A673 (cell line): ENCODE data around the gene PKP1.

ENCODE experiments used
- EZH2 ChIP-seq: fragments of 200-600 bp; sonication (generic); IDR thresholded peaks from 2 replicates; pipeline ENCODE4 v1.6.1; 2017; ENCODE audit warnings: borderline replicate concordance, low read depth, mild to moderate bottlenecking, mixed read lengths, antibody characterized with exemption, low read length; ENCODE audit not compliant: poor library complexity, severe bottlenecking
- TF ChIP-seq, protein P1 (sequence below): fragments of 300-800, 200-600 bp; sonication (generic); conservative IDR thresholded peaks from 2 replicates; pipeline ENCODE4 v1.5.1; 2017; ENCODE audit warnings: low read depth, mild to moderate bottlenecking, antibody characterized with exemption, low read length, moderate library complexity, mixed read lengths

DNA sequence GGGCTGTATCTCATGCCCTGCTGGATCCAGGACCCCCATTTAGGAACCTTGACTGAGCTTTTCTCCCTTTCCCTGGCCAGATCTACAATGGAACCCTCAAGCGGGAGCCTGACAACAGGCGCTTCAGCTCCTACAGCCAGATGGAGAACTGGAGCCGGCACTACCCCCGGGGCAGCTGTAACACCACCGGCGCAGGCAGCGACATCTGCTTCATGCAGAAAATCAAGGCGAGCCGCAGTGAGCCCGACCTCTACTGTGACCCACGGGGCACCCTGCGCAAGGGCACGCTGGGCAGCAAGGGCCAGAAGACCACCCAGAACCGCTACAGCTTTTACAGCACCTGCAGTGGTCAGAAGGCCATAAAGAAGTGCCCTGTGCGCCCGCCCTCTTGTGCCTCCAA, 29.8 kb downstream of the PKP1 start:
- TF ChIP-seq, protein P1, sequence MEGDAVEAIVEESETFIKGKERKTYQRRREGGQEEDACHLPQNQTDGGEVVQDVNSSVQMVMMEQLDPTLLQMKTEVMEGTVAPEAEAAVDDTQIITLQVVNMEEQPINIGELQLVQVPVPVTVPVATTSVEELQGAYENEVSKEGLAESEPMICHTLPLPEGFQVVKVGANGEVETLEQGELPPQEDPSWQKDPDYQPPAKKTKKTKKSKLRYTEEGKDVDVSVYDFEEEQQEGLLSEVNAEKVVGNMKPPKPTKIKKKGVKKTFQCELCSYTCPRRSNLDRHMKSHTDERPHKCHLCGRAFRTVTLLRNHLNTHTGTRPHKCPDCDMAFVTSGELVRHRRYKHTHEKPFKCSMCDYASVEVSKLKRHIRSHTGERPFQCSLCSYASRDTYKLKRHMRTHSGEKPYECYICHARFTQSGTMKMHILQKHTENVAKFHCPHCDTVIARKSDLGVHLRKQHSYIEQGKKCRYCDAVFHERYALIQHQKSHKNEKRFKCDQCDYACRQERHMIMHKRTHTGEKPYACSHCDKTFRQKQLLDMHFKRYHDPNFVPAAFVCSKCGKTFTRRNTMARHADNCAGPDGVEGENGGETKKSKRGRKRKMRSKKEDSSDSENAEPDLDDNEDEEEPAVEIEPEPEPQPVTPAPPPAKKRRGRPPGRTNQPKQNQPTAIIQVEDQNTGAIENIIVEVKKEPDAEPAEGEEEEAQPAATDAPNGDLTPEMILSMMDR = no peak
- no peak for TF ChIP-seq EZH2
